H9 (cell line): ENCODE measurements around the gene MARK2. TPM values are rescaled to one million over a fixed set of nuclear protein-coding genes. Genes with fewer than 3 reads are reported as not detected.

ENCODE experiments used
- DNase-seq: peaks from one replicate; pipeline ENCODE4 v3.0.0-alpha.2; 2017
- H2AFZ ChIP-seq: one replicate; pipeline ENCODE4 v1.6.1; 2013; ENCODE audit warnings: mild to moderate bottlenecking, low read length, control low read depth, moderate library complexity
- H2AK5ac ChIP-seq: 2 replicates; pipeline ENCODE4 v1.6.1; 2013; ENCODE audit warnings: low read length, control low read depth, mixed read lengths; ENCODE audit not compliant: insufficient read length
- H2BK120ac ChIP-seq: one replicate; pipeline ENCODE4 v1.6.1; 2013; ENCODE audit warnings: low read depth, mild to moderate bottlenecking, low read length, control low read depth, inconsistent platforms; ENCODE audit not compliant: poor library complexity, severe bottlenecking
- H2BK12ac ChIP-seq: 2 replicates; pipeline ENCODE4 v1.6.1; 2013; ENCODE audit warnings: low read length, control low read depth, mixed read lengths, low read depth; ENCODE audit not compliant: insufficient read length
- H2BK15ac ChIP-seq: 2 replicates; pipeline ENCODE4 v1.6.1; 2013; ENCODE audit warnings: low read depth, low read length, control low read depth
- H2BK20ac ChIP-seq: one replicate; pipeline ENCODE4 v1.6.1; 2013; ENCODE audit warnings: low read depth, mild to moderate bottlenecking, low read length, control low read depth, inconsistent platforms; ENCODE audit not compliant: poor library complexity, severe bottlenecking
- H2BK5ac ChIP-seq: 2 replicates; pipeline ENCODE4 v1.6.1; 2013; ENCODE audit warnings: low read length, control low read depth, mixed read lengths; ENCODE audit not compliant: insufficient read length
- H3K14ac ChIP-seq: 2 replicates; pipeline ENCODE4 v1.6.1; 2013; ENCODE audit warnings: low read length, control low read depth; ENCODE audit not compliant: insufficient read depth
- H3K18ac ChIP-seq: 2 replicates; pipeline ENCODE4 v1.6.1; 2013; ENCODE audit warnings: low read depth, mild to moderate bottlenecking, mixed read lengths, low read length, control low read depth; ENCODE audit not compliant: insufficient read length
- H3K23ac ChIP-seq: 2 replicates; pipeline ENCODE4 v1.6.1; 2013; ENCODE audit warnings: low read length, control low read depth, mixed read lengths, low read depth; ENCODE audit not compliant: insufficient read length
- H3K23me2 ChIP-seq: 2 replicates; pipeline ENCODE4 v1.6.1; 2013; ENCODE audit warnings: low read depth, mild to moderate bottlenecking, mixed read lengths, low read length, control low read depth; ENCODE audit not compliant: insufficient read length, poor library complexity, severe bottlenecking
- H3K27ac ChIP-seq: 2 replicates; pipeline ENCODE4 v1.5.1; 2013; ENCODE audit warnings: low read length, control low read depth, mixed read lengths, low read depth; ENCODE audit not compliant: insufficient read length
- H3K27me3 ChIP-seq: 2 replicates; pipeline ENCODE4 v1.6.1; 2013; ENCODE audit warnings: low read length, control low read depth, inconsistent platforms; ENCODE audit not compliant: insufficient read depth
- H3K4ac ChIP-seq: 2 replicates; pipeline ENCODE4 v1.6.1; 2013; ENCODE audit warnings: low read depth, mild to moderate bottlenecking, control low read depth, inconsistent platforms, low read length, moderate library complexity
- H3K4me1 ChIP-seq: 2 replicates; pipeline ENCODE4 v1.6.1; 2013; ENCODE audit warnings: low read length, control low read depth, inconsistent platforms; ENCODE audit not compliant: insufficient read depth
- H3K4me2 ChIP-seq: 2 replicates; pipeline ENCODE4 v1.6.1; 2013; ENCODE audit warnings: low read length, control low read depth, mixed read lengths; ENCODE audit not compliant: insufficient read length, insufficient read depth
- H3K56ac ChIP-seq: 2 replicates; pipeline ENCODE4 v1.6.1; 2013; ENCODE audit warnings: low read depth, mild to moderate bottlenecking, mixed read lengths, low read length, control low read depth; ENCODE audit not compliant: insufficient read length
- H3K79me1 ChIP-seq: 2 replicates; pipeline ENCODE4 v1.6.1; 2013; ENCODE audit warnings: low read depth, mild to moderate bottlenecking, moderate library complexity, low read length, control low read depth, inconsistent platforms; ENCODE audit not compliant: insufficient read depth, poor library complexity, severe bottlenecking
- H3K79me2 ChIP-seq: 2 replicates; pipeline ENCODE4 v1.6.1; 2013; ENCODE audit warnings: low read length, control low read depth, inconsistent platforms; ENCODE audit not compliant: insufficient read depth
- H3K9ac ChIP-seq: 2 replicates; pipeline ENCODE4 v1.6.1; 2013; ENCODE audit warnings: low read length, control low read depth, mixed read lengths; ENCODE audit not compliant: insufficient read length; ENCODE audit errors: extremely low read depth
- H3K9me3 ChIP-seq: one replicate; pipeline ENCODE4 v1.6.1; 2013; ENCODE audit warnings: low read depth, low read length, inconsistent platforms; ENCODE audit not compliant: control insufficient read depth
- H3T11ph ChIP-seq: one replicate; pipeline ENCODE4 v1.6.1; 2013; ENCODE audit warnings: mild to moderate bottlenecking, low read length, control low read depth, inconsistent platforms
- H4K20me1 ChIP-seq: one replicate; pipeline ENCODE4 v1.6.1; 2013; ENCODE audit not compliant: control insufficient read depth, insufficient read length, insufficient read depth
- H4K5ac ChIP-seq: 2 replicates; pipeline ENCODE4 v1.6.1; 2013; ENCODE audit warnings: low read depth, mild to moderate bottlenecking, mixed read lengths, low read length, control low read depth; ENCODE audit not compliant: insufficient read length
- H4K8ac ChIP-seq: replicated peaks from 2 replicates; pipeline ENCODE4 v1.6.1; 2013; ENCODE audit warnings: low read length, control low read depth, mixed read lengths, low read depth; ENCODE audit not compliant: insufficient read length
- H4K91ac ChIP-seq: 2 replicates; pipeline ENCODE4 v1.6.1; 2013; ENCODE audit warnings: low read depth, mild to moderate bottlenecking, moderate library complexity, mixed read lengths, low read length, control low read depth; ENCODE audit not compliant: insufficient read length
- H3K27ac Mint-ChIP-seq, 3 experiments: 2 replicates in 2 of 3; 3 replicates in 1 of 3; pipeline ENCODE4 v1.8.0; 2020 to 2021; ENCODE audit warnings: mixed read lengths in 3 of 3, mild to moderate bottlenecking in 1 of 3, moderate library complexity in 1 of 3
- H3K27me3 Mint-ChIP-seq: 2 replicates; pipeline ENCODE4 v1.8.0; 2021; ENCODE audit warnings: low read depth, mild to moderate bottlenecking, moderate library complexity, mixed read lengths
- H3K36me3 Mint-ChIP-seq, 3 experiments: 2 replicates in 2 of 3; 3 replicates in 1 of 3; pipeline ENCODE4 v1.8.0; 2020 to 2021; ENCODE audit warnings: low read depth in 3 of 3, mixed read lengths in 3 of 3; ENCODE audit not compliant: insufficient read depth in 1 of 3
- H3K4me1 Mint-ChIP-seq, 2 experiments: 2 replicates each; pipeline ENCODE4 v1.8.0; 2020; ENCODE audit warnings: mixed read lengths in 2 of 2
- H3K4me3 Mint-ChIP-seq, 2 experiments: 2 replicates in 1 of 2; 3 replicates in 1 of 2; pipeline ENCODE4 v1.8.0; 2020 to 2021; ENCODE audit warnings: mild to moderate bottlenecking in 2 of 2, mixed read lengths in 2 of 2, moderate library complexity in 1 of 2
- H3K9me3 Mint-ChIP-seq, 2 experiments: 2 replicates in 1 of 2; 3 replicates in 1 of 2; pipeline ENCODE4 v1.8.0; 2020; ENCODE audit warnings: mild to moderate bottlenecking in 2 of 2, mixed read lengths in 2 of 2, moderate library complexity in 1 of 2
- WGBS: extraction: QIAGEN DNeasy Blood & Tissue Kit; methylation state at CpG from one replicate; pipeline ENCODE4 v1.1.7; 2013; ENCODE audit warnings: missing lambda C conversion rate, low lambda C conversion rate, mixed read lengths; ENCODE audit not compliant: insufficient read length; ENCODE audit errors: extremely low coverage; 5-methylcytosine and 5-hydroxymethylcytosine counted together
- total RNA-seq: library from RNA; stranded (reverse); gene quantifications from 2 replicates; pipeline ENCODE4 v1.2.1, GENCODE V29; 2021
- TF ChIP-seq, protein P1 (sequence below): fragments of 200-600 bp; sonication (generic); conservative IDR thresholded peaks from 3 replicates; pipeline ENCODE4 v1.8.0; 2021; ENCODE audit warnings: antibody characterized with exemption, mild to moderate bottlenecking

MARK2 gene
- total RNA-seq, 1 experiment from 2014 or later = 45.7 TPM

DNA sequence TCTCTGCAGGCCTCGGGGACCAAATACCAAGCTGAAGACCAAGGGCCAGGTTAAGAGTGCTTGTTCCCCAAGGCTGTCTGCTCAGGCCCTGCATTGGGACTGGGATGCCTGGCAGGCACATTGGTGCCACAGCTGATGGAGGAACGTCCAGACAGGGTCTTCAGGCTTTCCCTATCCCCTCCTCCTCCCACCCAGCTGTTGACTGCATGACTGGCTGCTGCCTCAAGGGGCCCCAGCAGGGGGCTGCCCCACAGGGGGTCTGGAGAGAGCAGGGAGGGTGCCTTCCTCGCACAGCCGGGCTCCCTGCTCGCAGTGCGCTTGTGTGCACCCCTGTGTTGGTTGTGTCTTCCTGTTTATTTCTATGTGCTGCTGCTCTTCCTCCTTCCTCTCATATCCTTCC lies 68.2 kb downstream of the MARK2 start:
- Histone ChIP-seq H4K91ac (no peak overlapping the region), H2BK5ac (no peak overlapping the region), H3K79me1 (no peaks in the 10 kb centered on the region), H2BK120ac (no peak overlapping the region), H3K4me1 (no peaks in the 10 kb centered on the region; the same call in 1 of the 2 replicates), H3K79me2 (no peaks in the 10 kb centered on the region), H2BK15ac (no peak overlapping the region), H3K4me2 (no peak overlapping the region), H3K56ac (no peak overlapping the region), H3K23ac (no peak overlapping the region), H3K23me2 (no peaks in the 10 kb centered on the region), H3K14ac (no peak overlapping the region), H2AFZ (no peak overlapping the region), H3K9ac (no peak overlapping the region), H4K8ac (no peak overlapping the region), H3K9me3 (no peaks in the 10 kb centered on the region), H2BK20ac (no peak overlapping the region), H3K18ac (no peak overlapping the region), H4K5ac (no peak overlapping the region), H3K27ac (no peak overlapping the region), H2BK12ac (no peak overlapping the region), H3K27me3 (no peaks in the 10 kb centered on the region), H3K4ac (no peak overlapping the region), H2AK5ac (no peak overlapping the region), H3T11ph (no peak overlapping the region), H4K20me1 (no peaks in the 10 kb centered on the region)
- TF ChIP-seq, protein P1, sequence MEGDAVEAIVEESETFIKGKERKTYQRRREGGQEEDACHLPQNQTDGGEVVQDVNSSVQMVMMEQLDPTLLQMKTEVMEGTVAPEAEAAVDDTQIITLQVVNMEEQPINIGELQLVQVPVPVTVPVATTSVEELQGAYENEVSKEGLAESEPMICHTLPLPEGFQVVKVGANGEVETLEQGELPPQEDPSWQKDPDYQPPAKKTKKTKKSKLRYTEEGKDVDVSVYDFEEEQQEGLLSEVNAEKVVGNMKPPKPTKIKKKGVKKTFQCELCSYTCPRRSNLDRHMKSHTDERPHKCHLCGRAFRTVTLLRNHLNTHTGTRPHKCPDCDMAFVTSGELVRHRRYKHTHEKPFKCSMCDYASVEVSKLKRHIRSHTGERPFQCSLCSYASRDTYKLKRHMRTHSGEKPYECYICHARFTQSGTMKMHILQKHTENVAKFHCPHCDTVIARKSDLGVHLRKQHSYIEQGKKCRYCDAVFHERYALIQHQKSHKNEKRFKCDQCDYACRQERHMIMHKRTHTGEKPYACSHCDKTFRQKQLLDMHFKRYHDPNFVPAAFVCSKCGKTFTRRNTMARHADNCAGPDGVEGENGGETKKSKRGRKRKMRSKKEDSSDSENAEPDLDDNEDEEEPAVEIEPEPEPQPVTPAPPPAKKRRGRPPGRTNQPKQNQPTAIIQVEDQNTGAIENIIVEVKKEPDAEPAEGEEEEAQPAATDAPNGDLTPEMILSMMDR = no peak
- H3K4me3 Mint-ChIP-seq = no peak overlapping the region
- peak overlapping the region in 1 of 3 experiments; percentile 77; a peak in 1 of 7 replicates for H3K27ac Mint-ChIP-seq
- H3K27me3 Mint-ChIP-seq = no peaks in the 10 kb centered on the region; the same call in 1 of the 2 replicates
- peaks cover 26 to 67% of the 10 kb centered on the region in 2 experiments for H3K4me1 Mint-ChIP-seq
- no CpG with 5 or more reads among the region's 6 CpGs for WGBS
- H3K9me3 Mint-ChIP-seq = no peaks in the 10 kb centered on the region
- no peak for DNase-seq
- peaks cover 13 to 46% (median 44%) of the 10 kb centered on the region in 3 experiments; a peak in 6 of 7 replicates for H3K36me3 Mint-ChIP-seq
